PC-9 (cell line): Measurements from ENCODE around the gene NTM. TPM values are rescaled to one million over a fixed set of nuclear protein-coding genes. Genes with fewer than 3 reads are reported as not detected.

Experiments used
- BruUV-seq: library from RNA; stranded (reverse); fragments of 400-500 nt; replicated peaks from 2 replicates; lab custom pipeline; 2021; lab: Mats Ljungman, UMichigan
- CTCF ChIA-PET: fragments of 300-600 bp; sonication (Branson Sonifier 250); formaldehyde crosslinking; loops from one replicate; lab custom pipeline; 2022; ENCODE audit warnings: antibody characterized with exemption; lab: Charles Lee
- POLR2A ChIA-PET: fragments of 300-600 bp; sonication (Branson Sonifier 250); formaldehyde crosslinking; loops from one replicate; lab custom pipeline; 2022; ENCODE audit warnings: antibody characterized with exemption; ENCODE audit not compliant: unreplicated experiment; lab: Charles Lee
- DNase-seq, 2 experiments: peaks; one replicate each; pipeline versions ENCODE4 v3.0.0 to v3.0.0-alpha.2; 2015 to 2022; ENCODE audit warnings: mixed read lengths in 1 of 2
- H2AFZ ChIP-seq: fragments of 200-600 bp; sonication (generic); 2 replicates; pipeline ENCODE4 v1.8.1; 2017; ENCODE audit warnings: antibody characterized with exemption
- H3F3A ChIP-seq: fragments of 200-600 bp; sonication (generic); 2 replicates; pipeline ENCODE4 v1.8.1; 2017; ENCODE audit warnings: antibody characterized with exemption, mild to moderate bottlenecking, low read depth; ENCODE audit not compliant: insufficient read depth
- H3K27ac ChIP-seq: fragments of 200-600 bp; sonication (generic); 2 replicates; pipeline ENCODE4 v1.6.1; 2016; ENCODE audit warnings: mixed run types
- H3K27me3 ChIP-seq: fragments of 200-600 bp; sonication (generic); 2 replicates; pipeline ENCODE4 v1.6.1; 2016; ENCODE audit warnings: low read depth, mixed run types; ENCODE audit not compliant: insufficient read depth
- H3K36me3 ChIP-seq: fragments of 200-600 bp; sonication (generic); 2 replicates; pipeline ENCODE4 v1.6.1; 2016; ENCODE audit warnings: low read depth, mixed run types
- H3K4me1 ChIP-seq: fragments of 200-600 bp; sonication (generic); replicated peaks from 2 replicates; pipeline ENCODE4 v1.6.1; 2016; ENCODE audit warnings: mixed run types; ENCODE audit not compliant: insufficient read depth
- H3K4me2 ChIP-seq: fragments of 200-600 bp; sonication (generic); 2 replicates; pipeline ENCODE4 v1.6.1; 2017; ENCODE audit warnings: mixed run types
- H3K4me3 ChIP-seq: fragments of 200-600 bp; sonication (generic); 2 replicates; pipeline ENCODE4 v1.6.1; 2016; ENCODE audit warnings: mixed run types
- H3K79me2 ChIP-seq: fragments of 200-600 bp; sonication (generic); 2 replicates; pipeline ENCODE4 v1.6.1; 2017; ENCODE audit warnings: low read depth, mixed run types
- H3K9me2 ChIP-seq: fragments of 200-600 bp; sonication (generic); 2 replicates; pipeline ENCODE4 v1.8.1; 2017; ENCODE audit warnings: mild to moderate bottlenecking; ENCODE audit not compliant: insufficient read depth
- H3K9me3 ChIP-seq: fragments of 200-600 bp; sonication (generic); 2 replicates; pipeline ENCODE4 v1.8.1; 2016; ENCODE audit warnings: low read depth; ENCODE audit not compliant: insufficient read depth
- H4K20me1 ChIP-seq: fragments of 200-600 bp; sonication (generic); 2 replicates; pipeline ENCODE4 v1.8.1; 2017; ENCODE audit not compliant: insufficient read depth
- CTCF ChIP-seq: fragments of 200-600 bp; sonication (generic); conservative IDR thresholded peaks from 2 replicates; pipeline ENCODE4 v1.6.1; 2017; ENCODE audit warnings: mixed run types, antibody characterized with exemption, mild to moderate bottlenecking, moderate library complexity
- EZH2 ChIP-seq: fragments of 200-600 bp; sonication (generic); IDR thresholded peaks from 2 replicates; pipeline ENCODE4 v1.8.0; 2017; ENCODE audit warnings: antibody characterized with exemption, low read depth
- intact Hi-C: fragments of 100-400 bp; cut with micrococcal nuclease; formaldehyde crosslinking; loops from one replicate; pipeline ENCODE4 v1.10.0; 2022; ENCODE audit not compliant: unreplicated experiment
- total RNA-seq: library from RNA; stranded (reverse); gene quantifications from 2 replicates; pipeline ENCODE4 v1.2.3, GENCODE V29; 2021

NTM gene
- total RNA-seq, 1 experiment from 2014 or later = not detected

- no TSS peak for BruUV-seq
- Histone ChIP-seq H3F3A (no peaks in the 10 kb centered on the region), H3K9me3 (no peaks in the 10 kb centered on the region), H3K27ac (no peak overlapping the region), H3K4me3 (no peak overlapping the region), H3K79me2 (no peaks in the 10 kb centered on the region), H3K4me2 (no peak overlapping the region), H4K20me1 (no peaks in the 10 kb centered on the region), H3K27me3 (peaks cover 8% of the 10 kb centered on the region; the same call in 1 of the 2 replicates), H3K36me3 (no peaks in the 10 kb centered on the region), H3K4me1 (no peaks in the 10 kb centered on the region), H2AFZ (no peak overlapping the region), H3K9me2 (no peaks in the 10 kb centered on the region)
- intact Hi-C loops = no loop called here
- CTCF ChIA-PET = no interaction called here
- DNase-seq = no peak
- TF ChIP-seq EZH2 = no peak
- no peak for TF ChIP-seq CTCF
- POLR2A ChIA-PET = no interaction called here
These were observed 917.6 kb downstream of the NTM start for GRCh38 chr11:132288036-132288435.

- H3K9me3 ChIP-seq = no peaks in the 10 kb centered on the region
- H2AFZ ChIP-seq = no peak overlapping the region
- no peaks in the 10 kb centered on the region for H3K36me3 ChIP-seq
- H3K4me2 ChIP-seq = no peak overlapping the region
- BruUV-seq = no TSS peak
- H4K20me1 ChIP-seq = no peaks in the 10 kb centered on the region
- intact Hi-C loops = no loop called here
- H3F3A ChIP-seq = no peaks in the 10 kb centered on the region
- DNase-seq = no peak
- no peak for TF ChIP-seq CTCF
- no peak for TF ChIP-seq EZH2
- H3K4me1 ChIP-seq = no peaks in the 10 kb centered on the region
- ChIA-PET CTCF (no interaction called here), POLR2A (no interaction called here)
- peaks cover 8% of the 10 kb centered on the region; the same call in 1 of the 2 replicates for H3K27me3 ChIP-seq
- no peak overlapping the region for H3K27ac ChIP-seq
- H3K79me2 ChIP-seq = no peaks in the 10 kb centered on the region
- no peaks in the 10 kb centered on the region for H3K9me2 ChIP-seq
- no peak overlapping the region for H3K4me3 ChIP-seq
These were observed 919.3 kb downstream of the NTM start for GRCh38 chr11:132289590-132290256.

- CTCF ChIA-PET = no interaction called here
- H3K9me2 ChIP-seq = no peaks in the 10 kb centered on the region
- H3K27me3 ChIP-seq = peaks cover 8% of the 10 kb centered on the region; the same call in 1 of the 2 replicates
- no peaks in the 10 kb centered on the region for H3K9me3 ChIP-seq
- no peak for DNase-seq
- BruUV-seq = no TSS peak
- no peaks in the 10 kb centered on the region for H3F3A ChIP-seq
- no peaks in the 10 kb centered on the region for H3K4me1 ChIP-seq
- H3K79me2 ChIP-seq = no peaks in the 10 kb centered on the region
- TF ChIP-seq CTCF (no peak), EZH2 (no peak)
- no peaks in the 10 kb centered on the region for H3K36me3 ChIP-seq
- H4K20me1 ChIP-seq = no peaks in the 10 kb centered on the region
- POLR2A ChIA-PET = no interaction called here
- H2AFZ ChIP-seq = no peak overlapping the region
- no peak overlapping the region for H3K4me3 ChIP-seq
- H3K27ac ChIP-seq = no peak overlapping the region
- intact Hi-C loops = no loop called here
- H3K4me2 ChIP-seq = no peak overlapping the region
These were observed 923.2 kb downstream of the NTM start for GRCh38 chr11:132293586-132293985.
